Right atrium auricular region (tissue), 2 donors: Measurements from ENCODE around the gene MMP23B. TPM values are rescaled to one million over a fixed set of nuclear protein-coding genes. Genes with fewer than 3 reads are reported as not detected.

Experiments used
- DNase-seq: peaks from one replicate; pipeline ENCODE4 v3.0.0-alpha.2; 2019; ENCODE audit warnings: low spot score
- H3K27ac ChIP-seq, 2 donors: fragments of 200-600 bp; sonication (generic); 1 replicate in 1 of 2; 2 replicates in 1 of 2; pipeline ENCODE4 v1.5.1; 2016 to 2019
- H3K27me3 ChIP-seq, 2 donors: fragments of 200-600 bp; sonication (generic); one replicate each; pipeline versions ENCODE4 v1.5.1 to v1.6.0; 2017 to 2019
- H3K36me3 ChIP-seq: fragments of 200-600 bp; sonication (generic); one replicate; pipeline ENCODE4 v1.5.1; 2016
- H3K4me1 ChIP-seq, 2 donors: fragments of 200-600 bp; sonication (generic); one replicate each; pipeline versions ENCODE4 v1.5.1 to v1.6.0; 2017 to 2019
- H3K4me3 ChIP-seq, 2 donors: fragments of 200-600 bp; sonication (generic); 1 replicate in 1 of 2; 2 replicates in 1 of 2; pipeline ENCODE4 v1.5.1; 2017 to 2019; ENCODE audit warnings: mild to moderate bottlenecking in 1 of 2, moderate library complexity in 1 of 2
- H3K9me3 ChIP-seq, 2 donors: fragments of 200-600 bp; sonication (generic); one replicate each; pipeline ENCODE4 v1.5.1; 2019
- CTCF ChIP-seq, 2 donors: fragments of 200-600 bp; sonication (generic); IDR thresholded peaks; one replicate each; pipeline ENCODE4 v1.5.1; 2019; ENCODE audit warnings: antibody characterized with exemption in 2 of 2
- total RNA-seq, 2 donors: library from RNA; depleted of rRNA; stranded (reverse); fragments of >200 nt; gene quantifications; one replicate each; pipeline ENCODE4 v1.1.0, GENCODE V29; 2016

The MMP23B gene
- total RNA-seq, 2 donors from 2014 or later, result 17.5 to 26.9 TPM

- H3K27me3 ChIP-seq, result no peaks in the 10 kb centered on the region
- no peak overlapping the region for H3K4me3 ChIP-seq
Measured at GRCh38 chr1:1602304-1602967, 29.5 kb upstream of the MMP23B start.

GRCh38 chr1:1602968-1603506 is 28.9 kb upstream of the MMP23B start:
- H3K27me3 ChIP-seq, result no peaks in the 10 kb centered on the region
- peaks cover 0 to 15% of the 10 kb centered on the region in 2 donors for H3K4me1 ChIP-seq
- DNase-seq, result no peak
- H3K36me3 ChIP-seq, result no peaks in the 10 kb centered on the region
- H3K9me3 ChIP-seq, result no peaks in the 10 kb centered on the region
- H3K4me3 ChIP-seq, result no peak overlapping the region
- H3K27ac ChIP-seq, result no peak overlapping the region
- no peak for TF ChIP-seq CTCF (IDR thresholded peaks at IDR 0.05)

More at GRCh38 chr1:1602304-1602967, 29.5 kb upstream of the MMP23B start:
- H3K27ac ChIP-seq, result no peak overlapping the region
- H3K9me3 ChIP-seq, result no peaks in the 10 kb centered on the region
- H3K36me3 ChIP-seq, result no peaks in the 10 kb centered on the region
- TF ChIP-seq CTCF (IDR thresholded peaks at IDR 0.05), result no peak
- peaks cover 0 to 21% of the 10 kb centered on the region in 2 donors for H3K4me1 ChIP-seq
- DNase-seq, result no peak

- TF ChIP-seq CTCF (IDR thresholded peaks at IDR 0.05), result no peak
- no peak for DNase-seq
- Histone ChIP-seq H3K4me1 (peaks cover 0 to 13% of the 10 kb centered on the region in 2 donors), H3K4me3 (no peak overlapping the region), H3K9me3 (no peaks in the 10 kb centered on the region), H3K27me3 (no peaks in the 10 kb centered on the region), H3K27ac (no peak overlapping the region), H3K36me3 (no peaks in the 10 kb centered on the region)
Measured at GRCh38 chr1:1603671-1604373, 28.2 kb upstream of the MMP23B start.

- Histone ChIP-seq H3K4me1 (peaks cover 0 to 7% of the 10 kb centered on the region in 2 donors), H3K27ac (no peak overlapping the region), H3K27me3 (no peaks in the 10 kb centered on the region), H3K4me3 (no peak overlapping the region), H3K9me3 (no peaks in the 10 kb centered on the region), H3K36me3 (no peaks in the 10 kb centered on the region)
- TF ChIP-seq CTCF (IDR thresholded peaks at IDR 0.05), result no peak
- no peak for DNase-seq
Measured at GRCh38 chr1:1604374-1605033, 27.5 kb upstream of the MMP23B start.

- no peaks in the 10 kb centered on the region for H3K9me3 ChIP-seq
- H3K36me3 ChIP-seq, result no peaks in the 10 kb centered on the region
- no peak overlapping the region for H3K27ac ChIP-seq
- no peak for TF ChIP-seq CTCF (IDR thresholded peaks at IDR 0.05)
- peaks cover 0 to 6% of the 10 kb centered on the region in 2 donors for H3K4me1 ChIP-seq
- H3K27me3 ChIP-seq, result no peaks in the 10 kb centered on the region
- no peak overlapping the region for H3K4me3 ChIP-seq
- no peak for DNase-seq
Measured at GRCh38 chr1:1605034-1605591, 26.9 kb upstream of the MMP23B start.
